ENCODE measurements around the gene AGAP1.

DNA sequence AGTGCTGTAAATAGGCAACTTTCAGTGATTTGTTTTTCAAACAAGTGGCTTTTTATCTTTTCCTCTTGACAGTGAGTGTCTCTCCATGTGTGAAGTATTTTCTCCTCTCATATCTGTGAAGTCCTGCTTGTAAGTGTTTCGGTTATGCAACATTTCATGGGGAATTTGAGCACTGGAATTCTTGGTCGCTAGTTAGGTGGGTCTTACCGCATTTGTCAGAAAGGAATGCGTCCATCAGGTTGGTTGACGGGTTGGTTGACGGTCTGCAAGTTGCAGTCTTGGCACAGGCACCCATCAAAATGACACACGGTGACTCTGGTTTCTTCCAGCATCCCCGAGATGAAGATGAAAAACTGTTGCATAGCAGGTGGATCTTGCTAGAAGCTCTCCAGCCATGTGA lies 109.8 kb downstream of the AGAP1 start:
- TF ChIP-seq, protein P1, sequence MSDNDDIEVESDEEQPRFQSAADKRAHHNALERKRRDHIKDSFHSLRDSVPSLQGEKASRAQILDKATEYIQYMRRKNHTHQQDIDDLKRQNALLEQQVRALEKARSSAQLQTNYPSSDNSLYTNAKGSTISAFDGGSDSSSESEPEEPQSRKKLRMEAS (IDR thresholded peaks at IDR 0.05; ENCODE audit: insufficient read depth, insufficient read length), result no peak
- no peak for TF ChIP-seq POLR2AphosphoS5 (IDR thresholded peaks at IDR 0.05; ENCODE audit: insufficient read depth, low read depth, low read length)
- TF ChIP-seq, protein P2, sequence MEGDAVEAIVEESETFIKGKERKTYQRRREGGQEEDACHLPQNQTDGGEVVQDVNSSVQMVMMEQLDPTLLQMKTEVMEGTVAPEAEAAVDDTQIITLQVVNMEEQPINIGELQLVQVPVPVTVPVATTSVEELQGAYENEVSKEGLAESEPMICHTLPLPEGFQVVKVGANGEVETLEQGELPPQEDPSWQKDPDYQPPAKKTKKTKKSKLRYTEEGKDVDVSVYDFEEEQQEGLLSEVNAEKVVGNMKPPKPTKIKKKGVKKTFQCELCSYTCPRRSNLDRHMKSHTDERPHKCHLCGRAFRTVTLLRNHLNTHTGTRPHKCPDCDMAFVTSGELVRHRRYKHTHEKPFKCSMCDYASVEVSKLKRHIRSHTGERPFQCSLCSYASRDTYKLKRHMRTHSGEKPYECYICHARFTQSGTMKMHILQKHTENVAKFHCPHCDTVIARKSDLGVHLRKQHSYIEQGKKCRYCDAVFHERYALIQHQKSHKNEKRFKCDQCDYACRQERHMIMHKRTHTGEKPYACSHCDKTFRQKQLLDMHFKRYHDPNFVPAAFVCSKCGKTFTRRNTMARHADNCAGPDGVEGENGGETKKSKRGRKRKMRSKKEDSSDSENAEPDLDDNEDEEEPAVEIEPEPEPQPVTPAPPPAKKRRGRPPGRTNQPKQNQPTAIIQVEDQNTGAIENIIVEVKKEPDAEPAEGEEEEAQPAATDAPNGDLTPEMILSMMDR (IDR thresholded peaks at IDR 0.05; ENCODE audit: extremely low read depth in 1 of 2, insufficient read depth in 1 of 2, low read depth in 1 of 2, low read length in 2 of 2), result no peak

Measured in endothelial cell of umbilical vein (primary cell).